Glutamatergic neuron (in vitro differentiated cells): ENCODE measurements around the gene CTR9. TPM values are rescaled to one million over a fixed set of nuclear protein-coding genes. Genes with fewer than 3 reads are reported as not detected.

ENCODE experiments used
- DNase-seq: peaks from one replicate; pipeline ENCODE4 v3.0.0; 2022
- H3K27ac Mint-ChIP-seq: one replicate; pipeline ENCODE4 v1.8.0; 2020; ENCODE audit warnings: mild to moderate bottlenecking, mixed read lengths, inconsistent platforms; ENCODE audit not compliant: unreplicated experiment
- H3K27me3 Mint-ChIP-seq: one replicate; pipeline ENCODE4 v1.8.0; 2020; ENCODE audit warnings: mild to moderate bottlenecking, moderate library complexity, mixed read lengths, inconsistent platforms; ENCODE audit not compliant: unreplicated experiment
- H3K36me3 Mint-ChIP-seq: one replicate; pipeline ENCODE4 v1.8.0; 2020; ENCODE audit warnings: mild to moderate bottlenecking, mixed read lengths, inconsistent platforms; ENCODE audit not compliant: unreplicated experiment
- H3K4me1 Mint-ChIP-seq: one replicate; pipeline ENCODE4 v1.8.0; 2020; ENCODE audit warnings: mild to moderate bottlenecking, low read depth, mixed read lengths, inconsistent platforms; ENCODE audit not compliant: unreplicated experiment
- H3K4me3 Mint-ChIP-seq: one replicate; pipeline ENCODE4 v1.8.0; 2020; ENCODE audit warnings: mild to moderate bottlenecking, mixed read lengths, inconsistent platforms; ENCODE audit not compliant: unreplicated experiment
- H3K9me3 Mint-ChIP-seq: one replicate; pipeline ENCODE4 v1.8.0; 2020; ENCODE audit warnings: mild to moderate bottlenecking, moderate library complexity, mixed read lengths, inconsistent platforms; ENCODE audit not compliant: unreplicated experiment
- CTCF ChIP-seq: fragments of 200-600 bp; sonication (generic); IDR thresholded peaks from one replicate; pipeline ENCODE4 v1.5.0; 2021; ENCODE audit not compliant: partially characterized antibody, unreplicated experiment
- long read RNA-seq: library from polyadenylated mRNA; unstranded; transcript quantifications from one replicate; pipeline ENCODE4 v2.0.0, GENCODE V29; 2020; ENCODE audit not compliant: unreplicated experiment
- total RNA-seq: library from RNA; stranded (reverse); fragmentation: NEBNext Ultra II Directional; extraction: Animal tissue kit (Norgen Biotek cat#: 25700); gene quantifications from one replicate; pipeline ENCODE4 v1.2.1, GENCODE V29; 2021; ENCODE audit not compliant: unreplicated experiment

CTR9 gene
- total RNA-seq, result 32.7 TPM
- long read RNA-seq, full-length matches to known transcripts, result 1 of 13 reads
- long read RNA-seq, partial matches to known transcripts, result 12 of 13 reads
- long read RNA-seq, other reads (novel, unspliced or antisense), result 0 of 13 reads

- H3K4me3 Mint-ChIP-seq, result peak within 1 kb of the TSS; percentile 95
- H3K4me1 Mint-ChIP-seq, result peaks cover 3% of the 10 kb centered on the region
- TF ChIP-seq CTCF, result no peak
- peak; percentile 98 for DNase-seq
- no peaks in the 10 kb centered on the region for H3K36me3 Mint-ChIP-seq
- H3K9me3 Mint-ChIP-seq, result no peaks in the 10 kb centered on the region
- peak within 1 kb of the TSS; percentile 81 for H3K27ac Mint-ChIP-seq
- H3K27me3 Mint-ChIP-seq, result no peaks in the 10 kb centered on the region
Measured at GRCh38 chr11:10750838-10751580, at the start of gene CTR9. Gene CTR9 (plus strand): TSS chr11:10751246. CDS start chr11:10751413, 167 bp downstream.

GRCh38 chr11:10701982-10702381 lies 49.1 kb upstream of the CTR9 start:
- H3K27ac Mint-ChIP-seq, result no peak overlapping the region
- no peaks in the 10 kb centered on the region for H3K4me1 Mint-ChIP-seq
- no peak for TF ChIP-seq CTCF
- H3K27me3 Mint-ChIP-seq, result peaks cover 2% of the 10 kb centered on the region
- H3K9me3 Mint-ChIP-seq, result peaks cover 5% of the 10 kb centered on the region
- DNase-seq, result no peak
- no peak overlapping the region for H3K4me3 Mint-ChIP-seq
- H3K36me3 Mint-ChIP-seq, result peaks cover 5% of the 10 kb centered on the region

- Mint-ChIP-seq H3K36me3 (no peaks in the 10 kb centered on the region), H3K4me3 (no peak overlapping the region), H3K27me3 (no peaks in the 10 kb centered on the region), H3K4me1 (no peaks in the 10 kb centered on the region), H3K27ac (no peak overlapping the region), H3K9me3 (no peaks in the 10 kb centered on the region)
- DNase-seq, result no peak
- no peak for TF ChIP-seq CTCF
Measured at GRCh38 chr11:10708131-10708530, 42.9 kb upstream of the CTR9 start.

- DNase-seq, result no peak
Measured at GRCh38 chr11:10709299-10710086, 41.6 kb upstream of the CTR9 start.

More at GRCh38 chr11:10709299-10710086, 41.6 kb upstream of the CTR9 start:
- no peaks in the 10 kb centered on the region for H3K4me1 Mint-ChIP-seq
- no peak for TF ChIP-seq CTCF
- no peaks in the 10 kb centered on the region for H3K36me3 Mint-ChIP-seq
- H3K9me3 Mint-ChIP-seq, result no peaks in the 10 kb centered on the region
- no peaks in the 10 kb centered on the region for H3K27me3 Mint-ChIP-seq
- no peak overlapping the region for H3K4me3 Mint-ChIP-seq
- no peak overlapping the region for H3K27ac Mint-ChIP-seq
